Breast epithelium (tissue), 3 donors: ENCODE results near the gene HUNK.

Source experiments
- POLR2AphosphoS5 ChIP-seq, 3 donors: sonication (generic); formaldehyde crosslinking; IDR thresholded peaks; one replicate each; pipeline ENCODE4 v1.6.1; 2017; ENCODE audit warnings: antibody characterized with exemption in 3 of 3
- TF ChIP-seq, protein P1 (sequence below), 3 donors: fragments of 450-650 bp; IDR thresholded peaks; one replicate each; pipeline ENCODE4 v1.5.1; 2016 to 2017; ENCODE audit warnings: antibody characterized with exemption in 3 of 3, mild to moderate bottlenecking in 3 of 3, moderate library complexity in 3 of 3

DNA sequence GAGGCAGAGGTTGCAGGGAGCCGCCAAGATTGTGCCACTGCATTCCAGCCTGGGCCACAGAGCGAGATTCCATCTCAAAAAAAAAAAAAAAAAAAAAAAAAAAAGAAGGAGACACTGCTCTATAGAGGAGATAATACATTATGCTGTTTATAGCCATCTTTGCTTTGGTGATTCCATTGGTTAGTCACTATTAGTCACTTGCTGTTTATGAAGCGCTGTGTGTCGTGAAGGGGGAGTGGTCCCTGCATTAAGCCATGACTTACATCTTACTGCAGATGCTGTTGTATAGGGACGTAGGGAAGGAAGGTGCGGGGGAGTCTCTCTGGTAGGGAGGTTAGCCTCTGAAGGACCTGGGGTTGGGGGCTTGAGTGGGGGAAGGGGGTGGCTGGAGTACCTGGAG is 48.3 kb downstream of the HUNK start:
- no peak for TF ChIP-seq POLR2AphosphoS5 (IDR thresholded peaks at IDR 0.05)
- TF ChIP-seq, protein P1, sequence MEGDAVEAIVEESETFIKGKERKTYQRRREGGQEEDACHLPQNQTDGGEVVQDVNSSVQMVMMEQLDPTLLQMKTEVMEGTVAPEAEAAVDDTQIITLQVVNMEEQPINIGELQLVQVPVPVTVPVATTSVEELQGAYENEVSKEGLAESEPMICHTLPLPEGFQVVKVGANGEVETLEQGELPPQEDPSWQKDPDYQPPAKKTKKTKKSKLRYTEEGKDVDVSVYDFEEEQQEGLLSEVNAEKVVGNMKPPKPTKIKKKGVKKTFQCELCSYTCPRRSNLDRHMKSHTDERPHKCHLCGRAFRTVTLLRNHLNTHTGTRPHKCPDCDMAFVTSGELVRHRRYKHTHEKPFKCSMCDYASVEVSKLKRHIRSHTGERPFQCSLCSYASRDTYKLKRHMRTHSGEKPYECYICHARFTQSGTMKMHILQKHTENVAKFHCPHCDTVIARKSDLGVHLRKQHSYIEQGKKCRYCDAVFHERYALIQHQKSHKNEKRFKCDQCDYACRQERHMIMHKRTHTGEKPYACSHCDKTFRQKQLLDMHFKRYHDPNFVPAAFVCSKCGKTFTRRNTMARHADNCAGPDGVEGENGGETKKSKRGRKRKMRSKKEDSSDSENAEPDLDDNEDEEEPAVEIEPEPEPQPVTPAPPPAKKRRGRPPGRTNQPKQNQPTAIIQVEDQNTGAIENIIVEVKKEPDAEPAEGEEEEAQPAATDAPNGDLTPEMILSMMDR (IDR thresholded peaks at IDR 0.05): no peak
